ES-I3 (cell line): Measurements from ENCODE around the gene UPK1A.
A peak's percentile ranks its signal among the peaks of the same experiment; 100 is the strongest.

Experiments used
- H3K36me3 ChIP-seq: 2 replicates; pipeline ENCODE4 v1.6.1; 2013; ENCODE audit warnings: mild to moderate bottlenecking, low read length, control low read depth, moderate library complexity; ENCODE audit not compliant: insufficient read depth
- H3K4me1 ChIP-seq: 2 replicates; pipeline ENCODE4 v1.6.1; 2013; ENCODE audit warnings: mild to moderate bottlenecking, control low read depth, low read length; ENCODE audit not compliant: insufficient read depth
- H3K9ac ChIP-seq: 2 replicates; pipeline ENCODE4 v1.6.1; 2013; ENCODE audit warnings: low read depth, mild to moderate bottlenecking, low read length, moderate library complexity
- H3K9me3 ChIP-seq: 2 replicates; pipeline ENCODE4 v1.6.1; 2013; ENCODE audit warnings: mild to moderate bottlenecking, low read length, moderate library complexity; ENCODE audit not compliant: control insufficient read depth, insufficient read depth

The UPK1A gene

DNA sequence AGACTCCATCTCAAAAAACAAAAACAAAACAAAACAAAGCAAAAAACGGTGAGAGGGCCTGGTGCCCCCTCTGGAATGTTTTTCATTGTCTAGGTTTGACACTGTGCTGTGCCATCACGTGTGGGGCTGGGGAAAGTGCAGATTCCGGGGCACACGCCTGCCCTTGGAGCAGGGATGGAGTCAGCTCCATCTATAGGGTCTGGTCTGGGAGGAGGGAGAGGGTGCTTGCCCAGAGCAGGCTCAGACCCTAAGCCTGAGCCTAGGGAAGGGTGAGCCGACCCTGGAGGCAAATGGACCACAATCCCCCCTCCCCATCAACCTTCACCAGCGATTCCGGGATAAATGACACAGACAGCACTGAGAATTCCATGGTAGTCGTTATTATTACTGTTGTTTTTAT, 27.1 kb downstream of the UPK1A start:
- H3K9ac ChIP-seq: no peak overlapping the region
- no peaks in the 10 kb centered on the region for H3K9me3 ChIP-seq
- H3K36me3 ChIP-seq: no peaks in the 10 kb centered on the region
- H3K4me1 ChIP-seq: no peaks in the 10 kb centered on the region

GRCh38 chr19:35693835-35694599, 27.7 kb downstream of the UPK1A start:
- H3K4me1 ChIP-seq: no peaks in the 10 kb centered on the region
- H3K9ac ChIP-seq: no peak overlapping the region

DNA sequence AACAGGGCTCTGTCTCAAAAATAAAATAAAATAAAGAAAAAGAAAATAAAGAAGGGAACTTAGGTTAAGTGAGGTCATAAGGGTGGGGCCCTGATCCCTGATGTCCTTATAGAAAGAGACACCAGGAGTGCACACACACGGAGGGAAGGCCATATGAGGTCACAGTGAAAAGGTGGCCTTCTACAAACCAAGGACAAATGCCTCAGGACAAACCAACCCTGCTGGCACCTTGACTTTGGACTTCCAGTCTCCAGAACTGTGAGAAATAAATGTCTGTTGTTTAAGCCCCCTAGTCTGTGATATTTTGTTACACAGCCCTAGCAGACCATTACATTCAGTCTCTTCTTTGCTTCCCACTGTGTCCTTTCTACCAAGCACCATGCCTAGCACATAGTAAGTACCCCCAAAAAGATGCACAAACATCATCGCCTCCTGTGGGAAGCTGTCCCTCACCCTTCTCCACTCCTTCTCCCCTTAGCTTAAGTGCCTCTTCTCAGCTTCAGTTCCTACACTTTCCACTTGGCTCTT, 29.6 kb downstream of the UPK1A start:
- no peaks in the 10 kb centered on the region for H3K9me3 ChIP-seq

More at GRCh38 chr19:35693835-35694599, 27.7 kb downstream of the UPK1A start:
- no peaks in the 10 kb centered on the region for H3K9me3 ChIP-seq
- H3K36me3 ChIP-seq: no peaks in the 10 kb centered on the region

DNA sequence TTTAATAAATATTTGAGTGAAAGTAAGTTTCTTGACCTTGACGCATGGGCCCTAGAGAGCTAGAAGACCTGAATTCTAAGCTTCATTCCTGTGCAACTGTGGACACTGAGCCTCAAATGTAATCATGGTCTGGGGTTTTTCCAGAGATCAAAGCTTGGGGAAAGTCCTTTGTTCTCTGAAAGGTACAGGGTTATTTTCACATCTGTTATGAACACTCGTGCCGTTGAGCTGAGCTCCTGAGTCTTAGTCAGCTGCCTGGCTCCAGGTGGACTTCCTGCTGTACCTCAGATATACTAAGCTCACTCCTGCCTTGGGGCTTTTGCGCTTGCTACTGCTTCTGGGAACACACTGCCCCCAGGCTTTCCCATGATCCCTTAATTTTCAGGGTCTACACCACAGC, 30.5 kb downstream of the UPK1A start:
- no peaks in the 10 kb centered on the region for H3K9me3 ChIP-seq
- no peaks in the 10 kb centered on the region for H3K36me3 ChIP-seq
- no peaks in the 10 kb centered on the region for H3K4me1 ChIP-seq
- no peak overlapping the region for H3K9ac ChIP-seq

More for the DNA sequence above, 29.6 kb downstream of the UPK1A start:
- Histone ChIP-seq H3K36me3 (no peaks in the 10 kb centered on the region), H3K4me1 (no peaks in the 10 kb centered on the region), H3K9ac (no peak overlapping the region)

GRCh38 chr19:35702223-35703012, 36.1 kb downstream of the UPK1A start:
- Histone ChIP-seq H3K36me3 (no peaks in the 10 kb centered on the region), H3K9me3 (no peaks in the 10 kb centered on the region), H3K4me1 (no peaks in the 10 kb centered on the region), H3K9ac (peak overlapping the region; percentile 53; the same call in 1 of the 2 replicates)

GRCh38 chr19:35703343-35703742, 37.0 kb downstream of the UPK1A start:
- no peaks in the 10 kb centered on the region for H3K4me1 ChIP-seq
- H3K36me3 ChIP-seq: no peaks in the 10 kb centered on the region
- H3K9me3 ChIP-seq: no peaks in the 10 kb centered on the region
- H3K9ac ChIP-seq: peak overlapping the region; percentile 53; the same call in 1 of the 2 replicates

DNA sequence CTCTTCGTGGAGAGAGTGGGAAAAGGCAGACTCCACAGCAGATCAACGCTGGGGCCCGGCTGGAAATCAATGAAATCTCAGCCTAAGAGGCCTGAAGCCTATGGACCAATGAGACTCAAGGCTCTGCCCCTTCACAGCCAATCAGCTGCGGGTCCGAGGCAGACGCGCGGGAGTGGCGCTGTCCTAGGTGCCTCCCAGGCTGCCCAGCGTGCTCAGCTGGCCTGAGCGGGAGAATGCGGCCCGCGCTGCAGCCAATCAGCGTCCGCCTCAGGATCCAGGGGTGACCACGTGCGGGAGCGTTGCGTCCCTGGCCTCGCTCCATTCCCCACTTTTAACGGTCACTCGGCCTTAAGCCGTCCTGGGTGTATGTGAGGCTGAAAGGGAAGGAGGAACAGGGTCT, 37.9 kb downstream of the UPK1A start, which contains the start of gene ZBTB32:
Gene ZBTB32 (plus strand): TSS at position 341 of the 400 bp plus-strand sequence. CDS start 10,069 bp downstream, outside the sequence.
- Histone ChIP-seq H3K4me1 (no peaks in the 10 kb centered on the region), H3K9ac (no peak within 1 kb of the TSS), H3K36me3 (no peaks in the 10 kb centered on the region), H3K9me3 (no peaks in the 10 kb centered on the region)

DNA sequence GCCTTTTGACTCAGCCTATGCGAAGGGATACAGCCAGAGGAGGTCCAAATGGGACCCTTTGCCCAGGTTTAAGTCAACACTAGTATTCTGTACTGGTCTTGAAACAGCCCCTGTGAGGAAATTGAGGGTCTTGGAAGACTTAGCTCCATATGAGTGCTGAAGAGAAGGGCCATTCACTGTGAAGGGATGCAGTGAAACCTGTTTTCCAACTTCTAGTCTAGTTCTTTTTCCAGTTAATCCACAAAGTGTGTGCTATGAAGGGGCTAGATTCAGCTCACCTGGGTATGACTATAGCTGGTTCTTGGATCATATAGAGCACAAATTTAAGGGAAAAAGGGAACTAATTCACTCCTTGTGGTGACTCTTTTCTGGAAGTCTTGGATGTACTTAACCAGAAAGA, 42.1 kb downstream of the UPK1A start:
- Histone ChIP-seq H3K36me3 (no peaks in the 10 kb centered on the region), H3K9ac (no peak overlapping the region), H3K4me1 (peaks cover 12% of the 10 kb centered on the region), H3K9me3 (no peaks in the 10 kb centered on the region)

- peak overlapping the region; percentile 20; the same call in 1 of the 2 replicates for H3K9ac ChIP-seq
- no peaks in the 10 kb centered on the region for H3K36me3 ChIP-seq
Measured at GRCh38 chr19:35710784-35711723, 44.7 kb downstream of the UPK1A start.

GRCh38 chr19:35712567-35713505, 46.5 kb downstream of the UPK1A start:
- no peak overlapping the region for H3K9ac ChIP-seq
- peaks cover 18% of the 10 kb centered on the region for H3K4me1 ChIP-seq
- no peaks in the 10 kb centered on the region for H3K9me3 ChIP-seq
- H3K36me3 ChIP-seq: no peaks in the 10 kb centered on the region

More at GRCh38 chr19:35710784-35711723, 44.7 kb downstream of the UPK1A start:
- Histone ChIP-seq H3K4me1 (peaks cover 18% of the 10 kb centered on the region), H3K9me3 (no peaks in the 10 kb centered on the region)

DNA sequence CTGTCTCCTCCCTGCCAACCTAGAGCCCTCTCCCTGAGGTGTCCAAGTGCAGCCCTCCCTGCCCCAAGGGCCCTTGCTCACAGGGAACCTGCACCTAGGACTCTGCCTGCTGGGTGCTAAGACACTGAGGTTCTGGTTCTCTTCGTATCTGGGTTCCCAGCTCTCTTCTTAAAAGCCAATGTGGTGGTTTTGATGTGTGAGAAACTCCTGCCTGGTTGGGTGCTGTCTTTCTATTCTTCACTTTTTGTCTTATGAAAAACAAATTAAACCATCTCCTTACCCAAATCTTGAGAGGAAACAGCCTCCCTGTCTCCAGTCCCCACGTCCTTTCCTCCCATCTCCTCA, 47.2 kb downstream of the UPK1A start:
- H3K9ac ChIP-seq: no peak overlapping the region

GRCh38 chr19:35713904-35714495, 47.7 kb downstream of the UPK1A start:
- no peak overlapping the region for H3K9ac ChIP-seq
- H3K36me3 ChIP-seq: no peaks in the 10 kb centered on the region
- peaks cover 18% of the 10 kb centered on the region for H3K4me1 ChIP-seq
- H3K9me3 ChIP-seq: no peaks in the 10 kb centered on the region

More for the DNA sequence above, 47.2 kb downstream of the UPK1A start:
- Histone ChIP-seq H3K4me1 (peaks cover 18% of the 10 kb centered on the region), H3K36me3 (no peaks in the 10 kb centered on the region), H3K9me3 (no peaks in the 10 kb centered on the region)
